NCI-H2029 treated with DMSO at 0.1 percent for 48 hours (cell line): ENCODE results near the gene SMIM28.

ENCODE experiments used
- DNase-seq: peaks from one replicate; lab custom pipeline; 2025; lab: John Stamatoyannopoulos, UW

Gene SMIM28

DNA sequence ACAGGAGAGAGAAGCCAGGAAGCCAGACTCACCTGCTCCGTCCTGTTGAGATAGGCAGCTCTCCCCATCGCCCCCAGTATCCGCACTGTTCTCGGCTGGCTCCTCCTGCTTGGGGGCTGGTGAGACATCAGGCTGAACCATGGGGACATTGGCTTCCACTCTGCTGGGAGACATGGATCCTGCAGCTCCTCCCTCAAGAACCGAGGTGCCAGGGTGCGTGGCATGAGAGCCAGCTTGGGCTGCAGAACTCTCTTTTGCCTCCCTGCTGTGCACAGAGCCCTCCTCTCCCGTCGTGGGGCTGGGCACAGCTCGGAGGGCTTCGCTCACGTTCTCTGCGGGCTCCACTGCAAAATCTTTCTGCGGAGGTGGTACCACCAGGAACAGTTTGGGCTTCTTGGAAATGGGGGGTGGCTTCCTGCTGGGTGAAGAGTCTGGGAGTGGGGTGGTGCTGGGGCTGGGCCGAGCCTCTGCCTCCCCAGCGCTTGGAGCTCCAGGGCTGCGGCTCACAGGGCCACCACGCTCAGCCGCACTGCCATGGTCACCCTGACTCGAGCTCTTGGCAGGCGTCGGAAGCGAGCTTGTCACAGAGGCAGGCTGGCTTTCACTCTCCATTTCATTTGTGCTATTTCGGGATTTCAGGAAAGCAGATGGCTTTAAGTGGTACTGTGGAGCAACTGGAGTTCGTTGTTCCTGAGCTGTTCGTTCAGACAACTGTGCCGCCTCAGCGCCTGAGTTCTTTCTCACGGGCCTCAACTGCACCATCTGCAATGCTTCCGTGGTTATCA, 52.8 kb downstream of the SMIM28 start:
- DNase-seq: no peak

DNA sequence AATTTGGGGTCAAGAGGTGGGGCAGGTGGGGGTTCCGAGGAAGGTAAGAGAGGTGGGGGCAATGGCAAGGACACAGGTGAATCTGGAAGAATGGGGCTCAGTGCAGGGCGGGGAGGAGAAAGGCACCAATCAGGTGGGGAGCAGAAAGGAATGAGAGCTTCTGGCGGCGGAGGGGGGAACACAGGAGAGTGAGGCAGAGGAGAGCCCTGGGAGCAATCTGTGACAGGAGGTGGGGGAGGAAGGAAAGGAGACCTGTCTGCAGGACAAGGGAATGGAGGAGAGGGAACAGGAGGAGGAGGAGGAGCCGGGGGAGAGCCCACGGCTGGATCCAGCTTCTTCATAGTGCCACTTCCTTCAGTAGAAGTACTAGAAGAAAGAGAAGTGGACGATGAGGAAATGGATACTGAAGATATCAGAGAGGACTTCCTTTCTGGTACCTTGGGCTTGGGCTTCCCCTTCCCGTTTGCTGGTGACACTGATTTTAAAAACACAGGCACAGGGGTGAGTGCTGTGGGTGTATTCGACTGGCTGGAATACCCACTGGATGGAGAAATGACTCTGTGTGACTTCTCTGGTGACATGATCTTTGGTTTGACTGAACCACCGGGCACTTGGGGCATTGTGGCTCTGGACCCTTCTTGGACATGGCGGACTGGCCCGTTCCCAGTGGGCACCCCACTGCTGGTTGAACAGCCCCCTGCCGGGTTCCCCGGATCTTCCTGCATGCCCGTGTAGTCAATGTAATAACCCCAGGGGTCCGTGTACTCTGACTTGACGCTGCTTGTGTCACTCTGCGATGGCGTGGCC, 53.8 kb downstream of the SMIM28 start:
- DNase-seq: no peak

DNA sequence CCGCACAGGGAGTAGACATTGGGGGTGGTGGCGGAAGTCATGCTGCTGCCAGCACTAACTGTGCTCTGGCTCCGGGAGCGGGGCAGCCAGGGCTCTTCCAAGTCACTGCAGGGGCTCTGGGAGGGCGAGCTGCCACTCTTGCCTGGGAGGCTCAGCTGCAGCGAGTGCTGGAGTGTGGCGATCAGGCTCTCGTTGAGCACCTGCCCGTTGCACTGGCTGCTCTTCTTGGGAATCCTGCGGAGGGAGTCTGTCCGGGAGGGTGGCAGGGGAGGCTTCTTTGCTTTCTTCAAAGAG, 54.3 kb downstream of the SMIM28 start:
- no peak for DNase-seq
